Gastrocnemius medialis (tissue), 4 donors: ENCODE results near the gene PSMA6. TPM values are rescaled to one million over a fixed set of nuclear protein-coding genes. Genes with fewer than 3 reads are reported as not detected.

ENCODE experiments used
- ATAC-seq, 2 donors: fragments of 150-250 bp; one replicate each; pipeline ENCODE4 v1.9.1; 2016
- DNase-seq, 2 donors: peaks; one replicate each; pipeline ENCODE4 v3.0.0-alpha.2; 2019
- H3K27ac ChIP-seq, 4 donors: fragments of 200-600 bp; sonication (generic); 1 replicate in 1 of 4; 2 replicates in 3 of 4; pipeline ENCODE4 v1.5.1; 2016 to 2018; ENCODE audit warnings: mild to moderate bottlenecking in 2 of 4, moderate library complexity in 1 of 4
- H3K27me3 ChIP-seq, 3 donors: fragments of 200-600 bp; sonication (generic) in 2 of 3; 1 replicate in 1 of 3; 2 replicates in 2 of 3; pipeline versions ENCODE4 v1.5.1 to v1.6.0; 2016 to 2019; ENCODE audit warnings: mild to moderate bottlenecking in 1 of 3, moderate library complexity in 1 of 3
- H3K36me3 ChIP-seq, 2 donors: fragments of 200-600 bp; sonication (generic) in 1 of 2; one replicate each; pipeline ENCODE4 v1.5.1; 2017 to 2018
- H3K4me1 ChIP-seq, 2 donors: fragments of 200-600 bp; sonication (generic) in 1 of 2; one replicate each; pipeline ENCODE4 v1.5.1; 2016 to 2017; ENCODE audit warnings: mild to moderate bottlenecking in 2 of 2
- H3K4me3 ChIP-seq, 4 donors: fragments of 200-600 bp; sonication (generic) in 3 of 4; 1 replicate in 1 of 4; 2 replicates in 3 of 4; pipeline ENCODE4 v1.5.1; 2016 to 2019; ENCODE audit warnings: mild to moderate bottlenecking in 2 of 4
- H3K9me3 ChIP-seq, 3 donors: fragments of 200-600 bp; sonication (generic) in 2 of 3; 1 replicate in 1 of 3; 2 replicates in 2 of 3; pipeline ENCODE4 v1.5.1; 2016 to 2019
- POLR2A ChIP-seq, 2 donors: fragments of 450-650 bp; IDR thresholded peaks; one replicate each; pipeline ENCODE4 v1.6.1; 2017; ENCODE audit warnings: antibody characterized with exemption in 2 of 2, mild to moderate bottlenecking in 2 of 2, moderate library complexity in 2 of 2
- in situ Hi-C, 4 donors: fragments of 200-750 bp; cut with MboI; loops; one replicate each; pipeline versions ENCODE4 v1.15.0 to v1.8.0; 2017; ENCODE audit warnings: low sequenced_read_pairs in 4 of 4
- intact Hi-C: fragments of 100-400 bp; cut with DNase I; formaldehyde crosslinking; loops from one replicate; pipeline ENCODE4 v1.15.1; 2023; ENCODE audit warnings: low total_unique reads
- total RNA-seq, 4 donors: library from RNA; depleted of rRNA; stranded (reverse); fragments of >200 nt; gene quantifications; one replicate each; pipeline versions ENCODE4 v1.1.0 to v1.2.3, GENCODE V29; 2016
- TF ChIP-seq, protein P1 (sequence below), 5 experiments: fragments of 450-650 bp in 3 of 5; fragments of 200-600 bp in 2 of 5; sonication (generic) in 2 of 5; IDR thresholded peaks in 4 of 5; conservative IDR thresholded peaks in 1 of 5; 1 replicate in 4 of 5; 2 replicates in 1 of 5; pipeline ENCODE4 v1.5.1; 2016 to 2019; ENCODE audit warnings: antibody characterized with exemption in 5 of 5, mild to moderate bottlenecking in 3 of 5, moderate library complexity in 3 of 5

The PSMA6 gene
- total RNA-seq, 4 donors from 2014 or later = 323 to 502 (median 464) TPM

DNA sequence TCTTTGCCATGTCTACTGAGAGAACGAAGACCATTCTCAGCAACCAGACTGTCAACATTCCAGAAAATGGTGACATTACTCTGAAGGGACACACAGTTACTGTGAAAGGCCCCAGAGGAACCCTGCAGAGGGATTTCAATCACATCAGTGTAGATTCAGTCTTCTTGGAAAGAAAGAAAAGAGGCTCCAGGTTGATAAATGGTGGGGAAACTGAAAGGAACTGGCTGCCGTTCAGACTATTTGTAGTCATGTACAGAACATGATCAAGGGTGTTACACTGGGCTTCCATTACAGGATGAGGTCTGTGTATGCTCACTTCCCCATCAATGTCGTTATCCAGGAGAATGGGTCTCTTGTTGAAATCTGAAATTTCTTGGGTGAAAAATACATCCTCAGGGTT, 29.7 kb upstream of the PSMA6 start:
- Histone ChIP-seq H3K4me3 (no peak overlapping the region), H3K9me3 (no peaks in the 10 kb centered on the region), H3K4me1 (peaks cover 0 to 4% of the 10 kb centered on the region in 2 donors), H3K36me3 (no peaks in the 10 kb centered on the region), H3K27ac (no peak overlapping the region), H3K27me3 (no peaks in the 10 kb centered on the region)
- intact Hi-C loops (no loop called here), in situ Hi-C loops (no loop called here)
- DNase-seq = no peak
- no peak for TF ChIP-seq POLR2A (IDR thresholded peaks at IDR 0.05)
- TF ChIP-seq, protein P1, sequence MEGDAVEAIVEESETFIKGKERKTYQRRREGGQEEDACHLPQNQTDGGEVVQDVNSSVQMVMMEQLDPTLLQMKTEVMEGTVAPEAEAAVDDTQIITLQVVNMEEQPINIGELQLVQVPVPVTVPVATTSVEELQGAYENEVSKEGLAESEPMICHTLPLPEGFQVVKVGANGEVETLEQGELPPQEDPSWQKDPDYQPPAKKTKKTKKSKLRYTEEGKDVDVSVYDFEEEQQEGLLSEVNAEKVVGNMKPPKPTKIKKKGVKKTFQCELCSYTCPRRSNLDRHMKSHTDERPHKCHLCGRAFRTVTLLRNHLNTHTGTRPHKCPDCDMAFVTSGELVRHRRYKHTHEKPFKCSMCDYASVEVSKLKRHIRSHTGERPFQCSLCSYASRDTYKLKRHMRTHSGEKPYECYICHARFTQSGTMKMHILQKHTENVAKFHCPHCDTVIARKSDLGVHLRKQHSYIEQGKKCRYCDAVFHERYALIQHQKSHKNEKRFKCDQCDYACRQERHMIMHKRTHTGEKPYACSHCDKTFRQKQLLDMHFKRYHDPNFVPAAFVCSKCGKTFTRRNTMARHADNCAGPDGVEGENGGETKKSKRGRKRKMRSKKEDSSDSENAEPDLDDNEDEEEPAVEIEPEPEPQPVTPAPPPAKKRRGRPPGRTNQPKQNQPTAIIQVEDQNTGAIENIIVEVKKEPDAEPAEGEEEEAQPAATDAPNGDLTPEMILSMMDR (IDR thresholded peaks at IDR 0.05 in 4 of 5, conservative IDR thresholded peaks at IDR 0.05 in 1 of 5) = no peak
- ATAC-seq = no peak

DNA sequence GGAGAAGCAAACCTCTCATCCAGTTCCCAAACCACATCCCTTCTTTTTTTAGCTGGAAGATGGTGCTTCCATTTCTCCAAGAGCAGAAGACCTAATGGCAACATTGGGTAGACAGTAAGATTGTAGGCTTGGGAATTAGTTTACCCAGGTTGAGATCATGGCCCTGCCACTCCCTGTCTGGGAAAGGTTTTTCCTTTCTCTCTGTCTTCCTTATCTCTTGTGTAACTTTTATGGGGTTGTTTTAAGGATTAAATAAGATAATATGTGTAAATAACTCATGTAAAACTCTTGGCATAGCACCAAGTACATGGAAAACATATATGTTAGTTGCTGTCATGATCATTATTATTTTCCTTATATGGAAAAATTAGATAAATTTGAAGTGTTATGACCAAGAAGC, 23.2 kb upstream of the PSMA6 start:
- ATAC-seq = no peak
- no peak overlapping the region for H3K4me3 ChIP-seq
- no peaks in the 10 kb centered on the region for H3K27me3 ChIP-seq
- DNase-seq = no peak
- intact Hi-C loops (no loop called here), in situ Hi-C loops (no loop called here)
- H3K36me3 ChIP-seq = peaks cover 2 to 19% of the 10 kb centered on the region in 2 donors
- TF ChIP-seq POLR2A (IDR thresholded peaks at IDR 0.05) = no peak
- TF ChIP-seq, protein P1 (IDR thresholded peaks at IDR 0.05 in 4 of 5, conservative IDR thresholded peaks at IDR 0.05 in 1 of 5) = no peak
- no peak overlapping the region for H3K27ac ChIP-seq
- no peaks in the 10 kb centered on the region for H3K9me3 ChIP-seq
- no peaks in the 10 kb centered on the region for H3K4me1 ChIP-seq

DNA sequence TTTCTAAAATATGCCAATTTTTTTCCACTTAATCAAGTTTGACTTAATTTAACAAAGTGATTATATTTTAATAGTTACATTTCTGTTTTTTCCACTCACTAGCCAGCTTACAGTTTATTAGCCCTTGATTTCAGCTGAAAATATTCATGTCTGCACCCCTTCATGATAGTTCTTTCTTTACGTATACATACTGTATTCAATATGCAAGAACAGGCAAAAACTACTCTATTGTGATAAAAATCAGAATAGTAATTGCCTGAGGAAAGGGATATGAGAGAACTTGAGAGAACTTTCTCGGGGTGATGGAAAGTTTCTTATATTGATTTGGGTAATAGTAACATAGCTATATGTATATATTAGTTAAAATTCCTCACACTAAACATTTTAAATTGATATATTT, 17.4 kb upstream of the PSMA6 start:
- DNase-seq (no peak), ATAC-seq (no peak)
- intact Hi-C loops = no loop called here
- H3K9me3 ChIP-seq = no peaks in the 10 kb centered on the region
- TF ChIP-seq POLR2A (IDR thresholded peaks at IDR 0.05) = no peak
- TF ChIP-seq, protein P1 (IDR thresholded peaks at IDR 0.05 in 4 of 5, conservative IDR thresholded peaks at IDR 0.05 in 1 of 5) = no peak
- H3K36me3 ChIP-seq = peaks cover 2 to 19% of the 10 kb centered on the region in 2 donors
- H3K4me1 ChIP-seq = no peaks in the 10 kb centered on the region
- H3K27ac ChIP-seq = no peak overlapping the region
- H3K4me3 ChIP-seq = no peak overlapping the region
- no peaks in the 10 kb centered on the region for H3K27me3 ChIP-seq
- in situ Hi-C loops = no loop called here

DNA sequence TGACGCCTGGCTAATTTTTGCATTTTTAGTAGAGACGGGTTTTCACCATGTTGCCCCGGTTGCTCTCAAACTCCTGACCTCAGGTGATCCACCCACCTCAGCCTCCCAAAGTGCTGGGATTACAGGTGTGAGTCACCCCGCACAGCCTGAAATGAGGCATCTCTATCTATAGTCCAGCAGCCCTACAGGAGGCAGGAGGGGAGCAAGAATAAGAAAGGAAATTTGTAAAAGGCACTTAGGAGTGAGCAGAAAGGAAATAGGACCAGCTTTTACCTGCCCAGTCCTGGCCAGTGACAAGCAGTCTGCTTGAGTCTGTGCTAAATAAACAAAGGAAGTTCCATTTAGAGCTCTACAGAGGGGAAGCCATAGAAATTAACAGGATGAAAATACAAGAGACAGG, 15.0 kb upstream of the PSMA6 start:
- in situ Hi-C loops = no loop called here

More for the DNA sequence above, 15.0 kb upstream of the PSMA6 start:
- no peak for TF ChIP-seq POLR2A (IDR thresholded peaks at IDR 0.05)
- TF ChIP-seq, protein P1 (IDR thresholded peaks at IDR 0.05 in 4 of 5, conservative IDR thresholded peaks at IDR 0.05 in 1 of 5) = no peak
- no peaks in the 10 kb centered on the region for H3K9me3 ChIP-seq
- no peak overlapping the region for H3K27ac ChIP-seq
- H3K4me1 ChIP-seq = no peaks in the 10 kb centered on the region
- intact Hi-C loops = no loop called here
- H3K36me3 ChIP-seq = peaks cover 2 to 13% of the 10 kb centered on the region in 2 donors
- H3K4me3 ChIP-seq = no peak overlapping the region
- no peak for ATAC-seq
- no peaks in the 10 kb centered on the region for H3K27me3 ChIP-seq
- no peak for DNase-seq
